ENCODE data around the gene SPATS2.

The SPATS2 gene

DNA sequence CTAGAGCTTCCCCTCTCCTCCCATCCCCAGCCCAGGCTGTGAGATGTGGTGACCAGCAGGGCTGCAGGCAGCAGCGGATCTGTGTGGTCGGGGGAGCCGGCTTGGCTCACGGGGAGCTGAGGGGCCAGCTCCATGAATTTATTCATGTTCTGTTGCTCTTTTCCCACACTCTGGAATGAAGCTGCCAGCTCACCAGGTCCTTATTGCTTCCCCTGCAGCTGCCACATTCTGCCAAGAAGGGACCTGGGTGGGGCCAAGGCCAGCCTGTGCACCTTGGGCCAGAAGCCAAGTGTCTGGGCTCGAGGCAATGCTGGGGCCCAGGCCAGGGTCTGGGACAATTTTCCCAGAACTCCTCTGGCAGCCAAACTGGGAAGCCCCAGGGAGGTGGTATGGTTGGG lies 27.8 kb upstream of the SPATS2 start:
- peaks cover 35% of the 10 kb centered on the region for H3K27me3 ChIP-seq (ENCODE audit: insufficient read depth, low read depth, severe bottlenecking)
- DNase-seq: no peak
- no peaks in the 10 kb centered on the region for H3K36me3 ChIP-seq
- H3K9me3 ChIP-seq (ENCODE audit: severe bottlenecking): no peaks in the 10 kb centered on the region
- H3K27ac ChIP-seq: no peak overlapping the region
- no peak overlapping the region for H3K4me3 ChIP-seq (ENCODE audit: low read depth, low read length)
- TF ChIP-seq, protein P1, sequence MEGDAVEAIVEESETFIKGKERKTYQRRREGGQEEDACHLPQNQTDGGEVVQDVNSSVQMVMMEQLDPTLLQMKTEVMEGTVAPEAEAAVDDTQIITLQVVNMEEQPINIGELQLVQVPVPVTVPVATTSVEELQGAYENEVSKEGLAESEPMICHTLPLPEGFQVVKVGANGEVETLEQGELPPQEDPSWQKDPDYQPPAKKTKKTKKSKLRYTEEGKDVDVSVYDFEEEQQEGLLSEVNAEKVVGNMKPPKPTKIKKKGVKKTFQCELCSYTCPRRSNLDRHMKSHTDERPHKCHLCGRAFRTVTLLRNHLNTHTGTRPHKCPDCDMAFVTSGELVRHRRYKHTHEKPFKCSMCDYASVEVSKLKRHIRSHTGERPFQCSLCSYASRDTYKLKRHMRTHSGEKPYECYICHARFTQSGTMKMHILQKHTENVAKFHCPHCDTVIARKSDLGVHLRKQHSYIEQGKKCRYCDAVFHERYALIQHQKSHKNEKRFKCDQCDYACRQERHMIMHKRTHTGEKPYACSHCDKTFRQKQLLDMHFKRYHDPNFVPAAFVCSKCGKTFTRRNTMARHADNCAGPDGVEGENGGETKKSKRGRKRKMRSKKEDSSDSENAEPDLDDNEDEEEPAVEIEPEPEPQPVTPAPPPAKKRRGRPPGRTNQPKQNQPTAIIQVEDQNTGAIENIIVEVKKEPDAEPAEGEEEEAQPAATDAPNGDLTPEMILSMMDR (IDR thresholded peaks at IDR 0.05; ENCODE audit: low read depth, low read length): no peak

DNA sequence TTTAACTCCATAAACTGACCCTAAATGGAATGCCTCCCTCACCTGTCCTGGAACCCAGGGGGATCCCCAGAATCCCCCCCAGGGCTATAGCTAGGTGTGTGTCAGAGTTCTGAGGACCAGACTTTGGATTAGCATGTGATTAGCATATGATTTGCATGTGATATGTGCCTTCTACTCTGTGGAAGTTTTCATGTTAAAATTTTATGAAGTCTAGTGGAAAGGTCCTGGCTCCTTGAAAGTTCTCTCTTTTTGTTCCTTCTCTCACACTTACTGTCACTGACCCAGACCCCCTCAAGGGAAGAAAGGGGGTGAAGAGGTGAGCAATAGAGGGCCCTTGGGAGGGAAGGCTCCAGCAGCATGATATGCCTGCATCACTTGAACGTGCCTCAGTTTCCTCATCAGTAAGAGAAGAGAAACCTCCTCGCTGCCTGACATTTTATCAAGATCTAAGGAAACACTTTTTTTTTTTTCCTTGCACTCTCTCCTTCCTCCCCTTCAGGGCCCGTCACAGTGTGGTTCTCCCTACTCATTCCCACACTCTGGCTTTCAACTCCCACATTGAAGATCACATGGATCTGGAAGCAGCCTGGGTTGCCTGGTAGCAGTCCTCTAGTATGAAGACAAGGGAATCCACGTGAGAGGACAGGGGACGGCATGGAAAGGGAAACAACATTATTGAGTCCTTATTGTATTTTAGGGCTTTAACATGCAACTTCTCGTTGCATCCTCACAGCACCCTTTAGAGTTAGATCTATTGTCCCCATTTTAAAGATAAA lies 27.0 kb upstream of the SPATS2 start:
- H3K27me3 ChIP-seq (ENCODE audit: insufficient read depth, low read depth, severe bottlenecking): peaks cover 43% of the 10 kb centered on the region
- no peak overlapping the region for H3K4me3 ChIP-seq (ENCODE audit: low read depth, low read length)
- H3K36me3 ChIP-seq: no peaks in the 10 kb centered on the region
- no peak overlapping the region for H3K27ac ChIP-seq
- H3K9me3 ChIP-seq (ENCODE audit: severe bottlenecking): no peaks in the 10 kb centered on the region
- TF ChIP-seq, protein P1 (IDR thresholded peaks at IDR 0.05; ENCODE audit: low read depth, low read length): no peak
- no peak for DNase-seq

DNA sequence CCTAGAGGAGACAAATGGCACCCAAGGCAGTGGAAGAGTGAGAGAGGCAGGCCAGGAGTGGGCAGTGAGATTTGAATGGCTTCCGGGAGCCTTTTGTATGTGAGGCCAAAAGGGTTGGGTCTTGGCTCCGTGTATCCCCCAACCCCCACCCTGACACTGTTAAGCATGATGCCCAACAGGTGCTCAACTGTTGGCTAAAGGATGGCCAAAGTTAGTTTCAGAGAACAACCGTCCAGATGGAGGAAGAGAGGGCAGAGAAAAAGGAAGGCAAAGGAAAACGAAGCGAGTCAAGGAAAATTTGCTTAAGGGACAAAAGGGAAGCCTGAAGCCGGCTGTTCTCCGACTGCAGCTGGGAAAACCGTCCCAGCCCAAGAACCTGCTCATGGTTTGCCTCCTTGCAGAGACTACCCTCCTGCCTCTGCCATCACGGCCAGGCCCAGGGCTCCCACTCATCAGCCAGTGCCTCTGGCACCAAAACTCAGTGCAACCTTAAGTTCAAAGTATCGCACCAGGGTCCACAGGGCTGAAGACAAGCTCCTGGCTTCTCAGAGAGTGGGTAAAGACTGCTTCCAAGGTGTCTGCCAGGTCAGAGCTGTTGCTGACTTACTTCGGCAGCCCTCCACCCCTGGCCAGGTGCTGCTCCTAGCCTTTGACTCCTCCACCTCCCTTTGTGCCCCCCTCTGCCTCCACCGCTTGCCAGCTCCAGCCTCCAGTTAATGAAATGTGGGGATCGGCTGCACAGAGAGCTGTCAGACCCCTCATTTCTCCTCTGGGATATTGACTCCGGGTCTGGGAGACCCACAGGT lies 26.1 kb upstream of the SPATS2 start:
- Histone ChIP-seq H3K27ac (no peak overlapping the region), H3K4me3 (ENCODE audit: low read depth, low read length) (no peak overlapping the region), H3K9me3 (ENCODE audit: severe bottlenecking) (no peaks in the 10 kb centered on the region), H3K36me3 (no peaks in the 10 kb centered on the region), H3K27me3 (ENCODE audit: insufficient read depth, low read depth, severe bottlenecking) (peaks cover 52% of the 10 kb centered on the region)
- DNase-seq: no peak
- TF ChIP-seq, protein P1 (IDR thresholded peaks at IDR 0.05; ENCODE audit: low read depth, low read length): no peak

DNA sequence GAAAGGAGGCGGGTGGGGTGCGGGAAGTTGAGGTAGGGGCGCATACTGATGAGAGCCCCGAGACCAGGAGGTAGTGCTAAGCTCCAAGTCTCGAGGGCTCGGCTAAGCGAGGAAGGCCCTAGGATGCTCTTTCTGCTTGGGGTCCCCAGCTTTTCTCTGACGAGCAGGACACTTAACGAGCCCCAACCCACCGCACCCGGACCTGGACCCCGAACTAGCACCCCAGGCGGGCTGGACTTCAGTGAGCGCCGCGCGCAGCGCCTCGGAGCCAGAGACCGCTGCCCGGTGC lies 25.5 kb upstream of the SPATS2 start:
- Histone ChIP-seq H3K27ac (no peak overlapping the region), H3K36me3 (no peaks in the 10 kb centered on the region), H3K27me3 (ENCODE audit: insufficient read depth, low read depth, severe bottlenecking) (peaks cover 53% of the 10 kb centered on the region), H3K9me3 (ENCODE audit: severe bottlenecking) (no peaks in the 10 kb centered on the region), H3K4me3 (ENCODE audit: low read depth, low read length) (peak overlapping the region; percentile 42)
- TF ChIP-seq, protein P1 (IDR thresholded peaks at IDR 0.05; ENCODE audit: low read depth, low read length): no peak
- no peak for DNase-seq

DNA sequence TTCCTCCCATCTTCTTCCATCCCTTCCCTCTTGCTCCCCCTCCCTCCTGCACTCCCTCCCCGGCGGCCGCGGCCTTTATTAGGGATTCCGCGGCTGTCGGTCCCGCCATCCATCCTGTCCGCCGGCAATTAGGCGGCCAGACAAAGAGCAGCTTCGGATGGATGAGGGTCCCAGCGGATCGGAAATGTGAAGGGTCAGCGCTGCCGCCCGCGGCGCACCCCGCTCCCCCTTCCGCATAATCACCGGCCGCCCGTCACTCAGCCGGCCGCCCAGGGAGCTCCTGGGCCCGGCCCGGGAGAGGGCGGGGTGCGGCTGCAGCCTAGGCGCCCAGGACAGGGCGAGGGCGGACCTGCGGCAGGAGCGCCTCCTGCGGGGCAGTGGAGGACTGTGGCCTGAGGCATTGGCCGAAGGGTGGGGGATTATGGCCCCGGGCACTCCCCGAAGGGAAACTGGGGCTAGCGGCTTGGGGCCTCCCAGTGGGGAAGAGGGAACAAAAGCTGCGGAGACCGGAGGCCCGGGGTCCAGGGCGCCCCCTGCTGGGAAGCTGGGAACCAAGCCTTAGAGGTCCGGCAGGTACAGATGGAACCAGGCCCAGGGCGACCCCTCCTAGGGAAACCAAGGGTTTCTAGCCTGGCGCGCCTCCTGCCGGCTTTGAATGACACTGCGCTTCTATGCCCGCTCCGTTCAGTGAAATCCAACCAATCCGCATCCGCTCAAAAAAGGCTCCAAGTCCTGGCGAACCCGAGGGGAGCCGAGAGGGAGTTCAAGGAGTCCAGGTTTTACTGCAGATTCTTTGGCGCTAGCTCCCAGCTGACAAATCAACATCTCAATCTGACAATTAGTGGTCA lies 25.0 kb upstream of the SPATS2 start:
- H3K4me3 ChIP-seq (ENCODE audit: low read depth, low read length): peak overlapping the region; percentile 42

More for the DNA sequence above, 25.0 kb upstream of the SPATS2 start:
- H3K27ac ChIP-seq: no peak overlapping the region
- peak; percentile 95 for DNase-seq
- peaks cover 57% of the 10 kb centered on the region for H3K27me3 ChIP-seq (ENCODE audit: insufficient read depth, low read depth, severe bottlenecking)
- no peaks in the 10 kb centered on the region for H3K9me3 ChIP-seq (ENCODE audit: severe bottlenecking)
- H3K36me3 ChIP-seq: no peaks in the 10 kb centered on the region
- TF ChIP-seq, protein P1 (IDR thresholded peaks at IDR 0.05; ENCODE audit: low read depth, low read length): peak; percentile 91
